Stromal cell of bone marrow (primary cell): ENCODE results near the gene PIGQ.

ENCODE experiments used
- DNase-seq: peaks from one replicate; pipeline ENCODE4 v3.0.0-alpha.2; 2012; ENCODE audit warnings: low read depth

PIGQ gene

GRCh38 chr16:628321-629061 is 58.7 kb downstream of the PIGQ start:
- DNase-seq, result no peak

GRCh38 chr16:629185-629832 is 59.5 kb downstream of the PIGQ start:
- DNase-seq, result no peak

- no peak for DNase-seq
Measured at GRCh38 chr16:629833-630248, 60.1 kb downstream of the PIGQ start.

GRCh38 chr16:630249-630814 is 60.6 kb downstream of the PIGQ start:
- no peak for DNase-seq

- no peak for DNase-seq
Measured at GRCh38 chr16:630815-631405, 61.1 kb downstream of the PIGQ start, which contains the start of gene WFIKKN1. Gene WFIKKN1 (plus strand): TSS chr16:630985. CDS start chr16:631254, 269 bp downstream.

- no peak for DNase-seq
Measured at GRCh38 chr16:631808-632358, 62.1 kb downstream of the PIGQ start.

- DNase-seq, result no peak
Measured at GRCh38 chr16:632486-633335, 62.9 kb downstream of the PIGQ start.

GRCh38 chr16:633336-634050 is 63.7 kb downstream of the PIGQ start:
- no peak for DNase-seq
